H1 (cell line): ENCODE data around the gene TEX14. TPM values are rescaled to one million over a fixed set of nuclear protein-coding genes. Genes with fewer than 3 reads are reported as not detected.

ENCODE experiments used
- CTCF ChIA-PET: fragments of 300-600 bp; sonication (Branson Sonifier 250); formaldehyde crosslinking; loops from one replicate; lab custom pipeline; 2021; ENCODE audit not compliant: partially characterized antibody; lab: Charles Lee
- POLR2A ChIA-PET: fragments of 300-600 bp; sonication (Branson Sonifier 250); formaldehyde crosslinking; loops from one replicate; lab custom pipeline; 2021; ENCODE audit warnings: inconsistent platforms; ENCODE audit not compliant: partially characterized antibody; lab: Charles Lee
- DNase-seq, 2 experiments: peaks; one replicate each; pipeline versions ENCODE4 v3.0.0 to v3.0.0-alpha.2; 2010 to 2022; ENCODE audit warnings: low spot score in 2 of 2, low read depth in 1 of 2, mixed read lengths in 1 of 2
- FAIRE-seq: peaks from 2 replicates; lab custom pipeline; 2011; peaks lifted over from hg19 to GRCh38; lab: Jason Lieb, UNC
- H2AFZ ChIP-seq: 2 replicates; pipeline ENCODE4 v1.8.1; 2012; ENCODE audit warnings: low read length, inconsistent platforms
- H2AK5ac ChIP-seq: 2 replicates; pipeline ENCODE4 v1.6.1; 2013; ENCODE audit warnings: low read depth, low read length
- H2BK120ac ChIP-seq: replicated peaks from 2 replicates; pipeline ENCODE3; 2013; ENCODE audit warnings: low read depth, low read length, inconsistent platforms
- H2BK12ac ChIP-seq: 2 replicates; pipeline ENCODE4 v1.6.1; 2013; ENCODE audit warnings: low read depth, low read length
- H2BK15ac ChIP-seq: 2 replicates; pipeline ENCODE4 v1.6.1; 2013; ENCODE audit warnings: low read length
- H2BK20ac ChIP-seq: 2 replicates; pipeline ENCODE4 v1.6.1; 2013; ENCODE audit warnings: low read length
- H2BK5ac ChIP-seq: 2 replicates; pipeline ENCODE4 v1.6.1; 2013; ENCODE audit warnings: low read depth, low read length
- H3K14ac ChIP-seq: 2 replicates; pipeline ENCODE4 v1.6.1; 2013; ENCODE audit warnings: inconsistent platforms; ENCODE audit not compliant: insufficient read length
- H3K18ac ChIP-seq: 2 replicates; pipeline ENCODE4 v1.6.1; 2013; ENCODE audit warnings: low read length; ENCODE audit errors: extremely low read depth
- H3K23ac ChIP-seq: 2 replicates; pipeline ENCODE4 v1.6.1; 2013; ENCODE audit warnings: inconsistent platforms; ENCODE audit not compliant: insufficient read length
- H3K23me2 ChIP-seq: 2 replicates; pipeline ENCODE4 v1.6.1; 2013; ENCODE audit warnings: low read depth, low read length
- H3K27ac ChIP-seq: 2 replicates; pipeline ENCODE4 v1.6.1; 2011; ENCODE audit warnings: low read depth, low read length, inconsistent platforms
- H3K27me3 ChIP-seq, 4 experiments: replicated peaks in 1 of 4; 1 replicate in 1 of 4; 2 replicates in 3 of 4; pipeline versions ENCODE4 v1.6.1 to v1.8.1; 2011 to 2013; ENCODE audit warnings: low read length in 3 of 4, mild to moderate bottlenecking in 3 of 4, inconsistent platforms in 2 of 4, mixed read lengths in 2 of 4, moderate library complexity in 1 of 4; ENCODE audit not compliant: control insufficient read depth in 3 of 4, insufficient read depth in 3 of 4; ENCODE audit errors: extremely low read depth in 1 of 4
- H3K36me3 ChIP-seq, 4 experiments: 2 replicates each; pipeline versions ENCODE4 v1.6.1 to v1.8.1; 2011 to 2013; ENCODE audit warnings: mild to moderate bottlenecking in 4 of 4, low read length in 3 of 4, moderate library complexity in 2 of 4, control low read depth in 1 of 4, inconsistent platforms in 1 of 4; ENCODE audit not compliant: insufficient read depth in 4 of 4, control insufficient read depth in 2 of 4
- H3K4ac ChIP-seq: replicated peaks from 2 replicates; pipeline ENCODE3; 2013; ENCODE audit warnings: low read length, low read depth, mixed read lengths, inconsistent platforms; ENCODE audit not compliant: insufficient read length
- H3K4me1 ChIP-seq, 4 experiments: replicated peaks in 1 of 4; 1 replicate in 1 of 4; 2 replicates in 3 of 4; pipeline versions ENCODE4 v1.6.1 to v1.8.1; 2011 to 2013; ENCODE audit warnings: low read length in 3 of 4, inconsistent platforms in 2 of 4, mixed read lengths in 1 of 4; ENCODE audit not compliant: insufficient read depth in 4 of 4, control insufficient read depth in 3 of 4
- H3K4me2 ChIP-seq, 2 experiments: 2 replicates each; pipeline versions ENCODE4 v1.6.1 to v1.8.1; 2011 to 2013; ENCODE audit warnings: low read depth in 2 of 2, low read length in 2 of 2, control low read depth in 1 of 2, inconsistent platforms in 1 of 2, mild to moderate bottlenecking in 1 of 2; ENCODE audit not compliant: insufficient read depth in 1 of 2
- H3K4me3 ChIP-seq, 4 experiments: fragments of 200-600, 300-600 bp in 1 of 4; sonication (generic), shearing (Covaris generic), sonication (Bioruptor Twin) in 1 of 4; 2 replicates each; pipeline versions ENCODE4 v1.5.1 to v1.8.1; 2011 to 2016; ENCODE audit warnings: low read length in 4 of 4, low read depth in 3 of 4, control low read depth in 2 of 4, inconsistent platforms in 2 of 4, mild to moderate bottlenecking in 2 of 4, mixed read lengths in 1 of 4, moderate library complexity in 1 of 4; ENCODE audit not compliant: insufficient read depth in 2 of 4; ENCODE audit errors: extremely low read depth in 1 of 4
- H3K56ac ChIP-seq: replicated peaks from 2 replicates; pipeline ENCODE3; 2013; ENCODE audit warnings: low read depth, mild to moderate bottlenecking, mixed read lengths, low read length, inconsistent platforms; ENCODE audit not compliant: insufficient read length
- H3K79me1 ChIP-seq: 2 replicates; pipeline ENCODE4 v1.6.1; 2013; ENCODE audit warnings: low read depth, low read length, control low read depth
- H3K79me2 ChIP-seq, 2 experiments: 2 replicates each; pipeline versions ENCODE4 v1.6.1 to v1.8.1; 2012 to 2013; ENCODE audit warnings: low read length in 2 of 2, mild to moderate bottlenecking in 2 of 2, inconsistent platforms in 1 of 2; ENCODE audit not compliant: insufficient read depth in 2 of 2, control insufficient read depth in 1 of 2
- H3K9ac ChIP-seq, 4 experiments: replicated peaks in 1 of 4; 1 replicate in 1 of 4; 2 replicates in 3 of 4; pipeline versions ENCODE4 v1.6.1 to v1.8.1; 2011 to 2013; ENCODE audit warnings: low read depth in 3 of 4, low read length in 3 of 4, control low read depth in 2 of 4, mild to moderate bottlenecking in 2 of 4, moderate library complexity in 2 of 4, inconsistent platforms in 1 of 4; ENCODE audit errors: extremely low read depth in 1 of 4
- H3K9me3 ChIP-seq, 2 experiments: 2 replicates each; pipeline versions ENCODE4 v1.6.1 to v1.8.1; 2012 to 2013; ENCODE audit warnings: mild to moderate bottlenecking in 2 of 2, moderate library complexity in 2 of 2, control low read depth in 1 of 2, inconsistent platforms in 1 of 2, low read depth in 1 of 2, low read length in 1 of 2, mixed read lengths in 1 of 2; ENCODE audit not compliant: insufficient read depth in 2 of 2
- H4K20me1 ChIP-seq, 2 experiments: replicated peaks in 1 of 2; 2 replicates each; pipeline versions ENCODE3 to v1.8.1; 2011 to 2013; ENCODE audit warnings: inconsistent platforms in 2 of 2, low read length in 2 of 2, mild to moderate bottlenecking in 1 of 2; ENCODE audit not compliant: insufficient read depth in 2 of 2, control insufficient read depth in 1 of 2
- H4K5ac ChIP-seq: 2 replicates; pipeline ENCODE4 v1.6.1; 2013; ENCODE audit warnings: low read length, low read depth, mixed read lengths, inconsistent platforms; ENCODE audit not compliant: insufficient read length
- H4K8ac ChIP-seq: 2 replicates; pipeline ENCODE4 v1.8.0; 2013; ENCODE audit warnings: mild to moderate bottlenecking, moderate library complexity, low read length, inconsistent platforms; ENCODE audit not compliant: insufficient read depth; ENCODE audit errors: extremely low read depth
- H4K91ac ChIP-seq: replicated peaks from 2 replicates; pipeline ENCODE3; 2013; ENCODE audit warnings: low read length, mixed read lengths, inconsistent platforms; ENCODE audit not compliant: insufficient read length
- CEBPB ChIP-seq: IDR thresholded peaks from 2 replicates; pipeline ENCODE4 v1.6.1; 2012; ENCODE audit warnings: low read depth, low read length
- POU5F1 ChIP-seq: IDR thresholded peaks from 2 replicates; pipeline ENCODE4 v1.6.1; 2011; ENCODE audit warnings: low read depth, mild to moderate bottlenecking, low read length, moderate library complexity
- WGBS, 2 experiments: shearing (Covaris generic) in 1 of 2; methylation state at CpG; one replicate each; pipeline versions ENCODE4 v1.1.6 to v1.1.7; 2013 to 2015; ENCODE audit warnings: low lambda C conversion rate in 2 of 2, mixed read lengths in 2 of 2, inconsistent platforms in 1 of 2, low coverage in 1 of 2, missing lambda C conversion rate in 1 of 2; ENCODE audit not compliant: insufficient replicate concordance in 2 of 2, insufficient coverage in 1 of 2, insufficient read length in 1 of 2; ENCODE audit errors: extremely low coverage in 1 of 2, missing lambda C conversion rate in 1 of 2; 5-methylcytosine and 5-hydroxymethylcytosine counted together
- polyA plus RNA-seq, 7 experiments: library from polyadenylated mRNA; depleted of rRNA in 3 of 7; stranded (reverse) in 5 of 7; unstranded in 2 of 7; fragments of >200 nt in 5 of 7; fragments of 200-250 nt in 2 of 7; gene quantifications; 1 replicate in 5 of 7; 2 replicates in 1 of 7; 4 replicates in 1 of 7; pipeline versions ENCODE4 v1.2.1 to v1.2.3, GENCODE V29; 2011 to 2013; ENCODE audit warnings: missing spikeins in 2 of 7, mixed read lengths in 2 of 7
- total RNA-seq: library from RNA; stranded (reverse); fragmentation: NEBNext Ultra II Directional; extraction: Animal tissue kit (Norgen Biotek cat#: 25700); gene quantifications from 2 replicates; pipeline ENCODE4 v1.2.1, GENCODE V29; 2021

Gene TEX14
- total and polyA plus RNA-seq, 2 of the 8 experiments (the other 6 are each of a cell fraction or from before 2014, with no cell fraction given): 0.83 to 2.5 TPM

GRCh38 chr17:58639681-58640080 is 52.2 kb downstream of the TEX14 start:
- DNase-seq (no peak), FAIRE-seq (no peak)
- Histone ChIP-seq H3K9me3 (no peaks in the 10 kb centered on the region), H4K91ac (no peak overlapping the region), H3K23me2 (no peaks in the 10 kb centered on the region), H2AK5ac (no peak overlapping the region), H3K4ac (no peak overlapping the region), H4K8ac (no peak overlapping the region), H2BK120ac (no peak overlapping the region), H3K23ac (no peak overlapping the region), H3K27ac (no peak overlapping the region), H3K4me2 (no peak overlapping the region), H3K4me1 (no peaks in the 10 kb centered on the region), H2BK12ac (no peak overlapping the region), H3K9ac (no peak overlapping the region), H3K79me1 (no peaks in the 10 kb centered on the region), H4K20me1 (no peaks in the 10 kb centered on the region), H3K56ac (no peak overlapping the region), H3K27me3 (no peaks in the 10 kb centered on the region), H3K4me3 (no peak overlapping the region), H3K18ac (no peak overlapping the region), H3K14ac (no peak overlapping the region), H2BK15ac (no peak overlapping the region), H4K5ac (no peak overlapping the region), H2BK5ac (no peak overlapping the region), H2BK20ac (no peak overlapping the region), H3K36me3 (no peaks in the 10 kb centered on the region), H3K79me2 (no peaks in the 10 kb centered on the region), H2AFZ (no peak overlapping the region)
- POLR2A ChIA-PET: interaction anchor here (1.6 to 5.8 kb wide), 3 partner anchors 8 to 121 kb away, joined by 3 to 95 read pairs (median 55); no protein-coding TSS in a partner anchor
- WGBS, 2 experiments: 93% methylated on average over 6 of the region's 6 CpGs; no CpG with 5 or more reads in 1 of the 2 experiments
- CTCF ChIA-PET: interaction anchor here (0.6 to 2.1 kb wide), 8 partner anchors 9 to 201 kb away, joined by 3 to 16 read pairs (median 4); no protein-coding TSS in a partner anchor
- TF ChIP-seq CEBPB (no peak), POU5F1 (no peak)
